OCI-LY1 (cell line): ENCODE results near the gene CYB5A.

ENCODE experiments used
- H2AFZ ChIP-seq: fragments of 200-600 bp; sonication (generic), shearing (Covaris generic); 2 replicates; pipeline ENCODE4 v1.6.0; 2014; ENCODE audit warnings: antibody characterized with exemption, mild to moderate bottlenecking, low read length
- H3F3A ChIP-seq: fragments of 200-600 bp; sonication (generic), shearing (Covaris generic); 2 replicates; pipeline ENCODE4 v1.6.0; 2014; ENCODE audit warnings: mild to moderate bottlenecking, antibody characterized with exemption, low read length, moderate library complexity; ENCODE audit not compliant: insufficient read depth
- H3K27ac ChIP-seq: fragments of 200-600 bp; sonication (generic); 2 replicates; pipeline ENCODE4 v1.5.1; 2014; ENCODE audit warnings: low read length, mixed run types, mild to moderate bottlenecking, low read depth; ENCODE audit not compliant: poor library complexity, severe bottlenecking
- H3K27me3 ChIP-seq: fragments of 200-600 bp; sonication (generic); 2 replicates; pipeline ENCODE4 v1.6.0; 2014; ENCODE audit warnings: antibody characterized with exemption, mild to moderate bottlenecking, low read length, moderate library complexity; ENCODE audit not compliant: insufficient read depth
- H3K36me3 ChIP-seq: fragments of 200-600 bp; sonication (generic); 2 replicates; pipeline ENCODE4 v1.6.1; 2014; ENCODE audit warnings: mild to moderate bottlenecking, antibody characterized with exemption, low read length, moderate library complexity, mixed read lengths; ENCODE audit not compliant: insufficient read depth
- H3K4me1 ChIP-seq: fragments of 200-600 bp; sonication (generic); 2 replicates; pipeline ENCODE4 v1.5.1; 2014; ENCODE audit warnings: mild to moderate bottlenecking, low read length, moderate library complexity; ENCODE audit not compliant: insufficient read depth, severe bottlenecking
- H3K4me2 ChIP-seq: fragments of 200-600 bp; sonication (generic), shearing (Covaris generic); 2 replicates; pipeline ENCODE4 v1.6.1; 2014; ENCODE audit warnings: low read length
- H3K4me3 ChIP-seq: fragments of 200-600 bp; sonication (generic); 2 replicates; pipeline ENCODE4 v1.5.1; 2014; ENCODE audit warnings: low read length, low read depth, mild to moderate bottlenecking, mixed read lengths; ENCODE audit not compliant: poor library complexity, severe bottlenecking
- H3K79me2 ChIP-seq: fragments of 200-600 bp; shearing (Covaris generic); 2 replicates; pipeline ENCODE4 v1.6.1; 2016; ENCODE audit warnings: mixed run types, low read length, mixed read lengths; ENCODE audit not compliant: insufficient read depth
- H3K9ac ChIP-seq: fragments of 200-600 bp; sonication (generic), shearing (Covaris generic); 2 replicates; pipeline ENCODE4 v1.6.1; 2014; ENCODE audit warnings: mild to moderate bottlenecking, low read length, mixed read lengths
- H3K9me2 ChIP-seq: fragments of 200-600 bp; sonication (generic), shearing (Covaris generic); 2 replicates; pipeline ENCODE4 v1.6.1; 2014; ENCODE audit warnings: low read depth, mild to moderate bottlenecking, low read length, mixed read lengths
- H3K9me3 ChIP-seq: fragments of 200-600 bp; shearing (Covaris generic); 2 replicates; pipeline ENCODE4 v1.6.1; 2014; ENCODE audit warnings: low read length, mixed read lengths
- H4K20me1 ChIP-seq: fragments of 200-600 bp; sonication (generic), shearing (Covaris generic); 2 replicates; pipeline ENCODE4 v1.6.0; 2016; ENCODE audit warnings: mild to moderate bottlenecking, low read length; ENCODE audit not compliant: insufficient read depth
- EZH2 ChIP-seq: fragments of 200-600 bp; sonication (generic), shearing (Covaris generic); IDR thresholded peaks from 2 replicates; pipeline ENCODE4 v1.8.0; 2017; ENCODE audit warnings: borderline replicate concordance, mixed run types, mild to moderate bottlenecking, antibody characterized with exemption, low read length, moderate library complexity, mixed read lengths
- TF ChIP-seq, protein P1 (sequence below): fragments of 200-600 bp; sonication (generic), shearing (Covaris generic); IDR thresholded peaks from 2 replicates; pipeline ENCODE4 v1.5.1; 2017; ENCODE audit warnings: mild to moderate bottlenecking, antibody characterized with exemption, low read length, moderate library complexity, mixed read lengths

The CYB5A gene

DNA sequence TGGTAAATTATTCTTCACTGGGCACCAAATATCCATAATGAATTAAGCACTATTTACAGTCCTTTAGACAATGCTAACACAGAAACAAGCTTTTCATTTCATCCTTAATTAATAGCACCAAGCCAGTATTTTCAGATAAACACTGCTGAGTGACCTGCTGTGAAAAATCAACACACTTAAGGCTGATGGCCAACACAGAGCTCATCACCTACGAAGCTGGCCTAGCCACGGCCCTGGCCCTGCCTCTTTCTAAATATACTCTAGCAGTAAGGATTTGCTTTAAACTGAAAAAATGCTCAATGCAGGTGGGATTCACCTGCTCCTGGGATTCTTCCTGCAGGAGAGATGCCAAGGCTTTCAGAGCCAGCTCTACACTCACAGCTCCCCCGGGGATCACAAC is 18.4 kb downstream of the CYB5A start:
- Histone ChIP-seq H3K27ac (no peak overlapping the region), H3K36me3 (peaks cover 31% of the 10 kb centered on the region), H3K4me3 (no peak overlapping the region), H3F3A (no peaks in the 10 kb centered on the region), H3K9me2 (no peaks in the 10 kb centered on the region), H3K4me1 (no peaks in the 10 kb centered on the region), H3K27me3 (no peaks in the 10 kb centered on the region), H3K4me2 (no peak overlapping the region), H2AFZ (no peak overlapping the region), H3K79me2 (peaks cover 13% of the 10 kb centered on the region), H3K9ac (no peak overlapping the region), H3K9me3 (no peaks in the 10 kb centered on the region; the same call in 1 of the 2 replicates), H4K20me1 (no peaks in the 10 kb centered on the region)
- TF ChIP-seq, protein P1, sequence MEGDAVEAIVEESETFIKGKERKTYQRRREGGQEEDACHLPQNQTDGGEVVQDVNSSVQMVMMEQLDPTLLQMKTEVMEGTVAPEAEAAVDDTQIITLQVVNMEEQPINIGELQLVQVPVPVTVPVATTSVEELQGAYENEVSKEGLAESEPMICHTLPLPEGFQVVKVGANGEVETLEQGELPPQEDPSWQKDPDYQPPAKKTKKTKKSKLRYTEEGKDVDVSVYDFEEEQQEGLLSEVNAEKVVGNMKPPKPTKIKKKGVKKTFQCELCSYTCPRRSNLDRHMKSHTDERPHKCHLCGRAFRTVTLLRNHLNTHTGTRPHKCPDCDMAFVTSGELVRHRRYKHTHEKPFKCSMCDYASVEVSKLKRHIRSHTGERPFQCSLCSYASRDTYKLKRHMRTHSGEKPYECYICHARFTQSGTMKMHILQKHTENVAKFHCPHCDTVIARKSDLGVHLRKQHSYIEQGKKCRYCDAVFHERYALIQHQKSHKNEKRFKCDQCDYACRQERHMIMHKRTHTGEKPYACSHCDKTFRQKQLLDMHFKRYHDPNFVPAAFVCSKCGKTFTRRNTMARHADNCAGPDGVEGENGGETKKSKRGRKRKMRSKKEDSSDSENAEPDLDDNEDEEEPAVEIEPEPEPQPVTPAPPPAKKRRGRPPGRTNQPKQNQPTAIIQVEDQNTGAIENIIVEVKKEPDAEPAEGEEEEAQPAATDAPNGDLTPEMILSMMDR: no peak
- TF ChIP-seq EZH2: no peak

DNA sequence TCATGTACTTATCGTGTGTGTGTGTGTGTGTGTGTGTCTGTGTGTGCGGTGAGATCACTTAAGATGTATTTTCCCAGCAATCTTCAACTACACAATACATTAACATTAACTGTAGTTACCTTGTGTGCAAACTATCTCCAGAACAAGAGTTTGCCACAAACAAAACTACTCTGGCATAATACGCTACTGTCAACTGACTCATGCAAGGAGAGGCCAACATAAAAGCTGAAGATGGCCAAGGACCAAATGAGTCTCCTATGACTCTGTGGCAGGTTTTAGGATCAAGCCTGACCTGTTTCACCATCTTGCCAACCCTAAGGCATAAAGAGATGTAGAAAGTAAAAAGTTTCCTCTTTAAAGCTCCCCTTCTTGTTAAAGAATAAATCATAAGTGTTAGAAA is 20.1 kb downstream of the CYB5A start:
- H3K4me2 ChIP-seq: no peak overlapping the region

GRCh38 chr18:74268933-74269620 is 22.7 kb downstream of the CYB5A start:
- no peaks in the 10 kb centered on the region for H4K20me1 ChIP-seq
- no peak overlapping the region for H2AFZ ChIP-seq
- peaks cover 17% of the 10 kb centered on the region for H3K4me1 ChIP-seq
- no peak for TF ChIP-seq EZH2
- TF ChIP-seq, protein P1: no peak
- H3K79me2 ChIP-seq: 0 out of 2 replicates have a peak, but pooled peaks cover 6% of the 10 kb centered on the region
- H3K4me2 ChIP-seq: no peak overlapping the region
- no peaks in the 10 kb centered on the region for H3K9me2 ChIP-seq
- H3K4me3 ChIP-seq: no peak overlapping the region
- H3K9ac ChIP-seq: no peak overlapping the region
- peaks cover 10% of the 10 kb centered on the region; the same call in 1 of the 2 replicates for H3K36me3 ChIP-seq
- H3K9me3 ChIP-seq: no peaks in the 10 kb centered on the region
- no peaks in the 10 kb centered on the region for H3F3A ChIP-seq
- H3K27me3 ChIP-seq: no peaks in the 10 kb centered on the region
- no peak overlapping the region for H3K27ac ChIP-seq

More for the DNA sequence above, 20.1 kb downstream of the CYB5A start:
- Histone ChIP-seq H3K9me2 (no peaks in the 10 kb centered on the region), H3K27me3 (no peaks in the 10 kb centered on the region), H2AFZ (no peak overlapping the region), H3K79me2 (peaks cover 13% of the 10 kb centered on the region; the same call in 1 of the 2 replicates), H3K36me3 (peaks cover 14% of the 10 kb centered on the region; the same call in 1 of the 2 replicates), H3K4me3 (no peak overlapping the region), H3K4me1 (no peaks in the 10 kb centered on the region), H4K20me1 (no peaks in the 10 kb centered on the region), H3K9ac (no peak overlapping the region), H3K27ac (no peak overlapping the region), H3F3A (no peaks in the 10 kb centered on the region), H3K9me3 (no peaks in the 10 kb centered on the region)
- TF ChIP-seq EZH2: no peak
- TF ChIP-seq, protein P1: no peak
